ENCODE results near the gene MVB12B.

DNA sequence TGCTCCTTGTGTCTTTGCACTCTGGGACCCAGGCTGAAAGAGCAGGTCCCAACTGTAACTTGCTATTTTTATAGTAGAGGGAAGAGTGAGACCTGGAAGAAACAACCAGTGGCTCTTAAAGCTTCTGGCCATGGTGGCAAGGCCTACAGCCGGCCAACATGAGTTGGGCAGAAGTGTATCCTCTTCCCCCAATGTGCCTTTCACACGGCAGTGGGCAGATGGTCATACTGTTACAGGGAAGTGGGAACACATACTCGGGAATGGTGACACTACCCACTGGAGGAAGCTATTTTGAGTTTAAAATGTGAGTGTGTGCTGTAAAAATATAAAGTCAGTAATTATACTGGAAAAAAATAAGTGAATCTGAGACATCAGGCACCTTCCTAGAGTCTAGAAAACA, 116.0 kb downstream of the MVB12B start:
- TF ChIP-seq, protein P1, sequence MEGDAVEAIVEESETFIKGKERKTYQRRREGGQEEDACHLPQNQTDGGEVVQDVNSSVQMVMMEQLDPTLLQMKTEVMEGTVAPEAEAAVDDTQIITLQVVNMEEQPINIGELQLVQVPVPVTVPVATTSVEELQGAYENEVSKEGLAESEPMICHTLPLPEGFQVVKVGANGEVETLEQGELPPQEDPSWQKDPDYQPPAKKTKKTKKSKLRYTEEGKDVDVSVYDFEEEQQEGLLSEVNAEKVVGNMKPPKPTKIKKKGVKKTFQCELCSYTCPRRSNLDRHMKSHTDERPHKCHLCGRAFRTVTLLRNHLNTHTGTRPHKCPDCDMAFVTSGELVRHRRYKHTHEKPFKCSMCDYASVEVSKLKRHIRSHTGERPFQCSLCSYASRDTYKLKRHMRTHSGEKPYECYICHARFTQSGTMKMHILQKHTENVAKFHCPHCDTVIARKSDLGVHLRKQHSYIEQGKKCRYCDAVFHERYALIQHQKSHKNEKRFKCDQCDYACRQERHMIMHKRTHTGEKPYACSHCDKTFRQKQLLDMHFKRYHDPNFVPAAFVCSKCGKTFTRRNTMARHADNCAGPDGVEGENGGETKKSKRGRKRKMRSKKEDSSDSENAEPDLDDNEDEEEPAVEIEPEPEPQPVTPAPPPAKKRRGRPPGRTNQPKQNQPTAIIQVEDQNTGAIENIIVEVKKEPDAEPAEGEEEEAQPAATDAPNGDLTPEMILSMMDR (IDR thresholded peaks at IDR 0.05): no peak
- no peak for TF ChIP-seq POLR2A (IDR thresholded peaks at IDR 0.05)
- TF ChIP-seq POLR2AphosphoS5 (IDR thresholded peaks at IDR 0.05; ENCODE audit: insufficient read depth in 1 of 2, low read depth in 1 of 2): no peak

Data from vagina (tissue), 2 donors.